Adrenal gland (tissue), 5 donors: ENCODE data around the gene VPS13D.

Experiments
- CTCF ChIP-seq, 6 experiments: fragments of 450-650 bp in 4 of 6; fragments of 200-600 bp in 2 of 6; sonication (generic) in 1 of 6; IDR thresholded peaks; 1 replicate in 5 of 6; 2 replicates in 1 of 6; pipeline versions ENCODE4 v1.5.1 to v1.8.0; 2016 to 2021; ENCODE audit warnings: antibody characterized with exemption in 6 of 6, mild to moderate bottlenecking in 2 of 6, moderate library complexity in 1 of 6
- POLR2A ChIP-seq, 2 donors: fragments of 450-650 bp; IDR thresholded peaks; one replicate each; pipeline ENCODE4 v1.6.1; 2017; ENCODE audit warnings: antibody characterized with exemption in 2 of 2, mild to moderate bottlenecking in 2 of 2, moderate library complexity in 1 of 2
- donor health status: DM: no; HTN: no; CAD: no.

- TF ChIP-seq CTCF (IDR thresholded peaks at IDR 0.05) (no peak), POLR2A (IDR thresholded peaks at IDR 0.05) (no peak)
These were observed 851 bp upstream of the VPS13D start for GRCh38 chr1:12228979-12229378.
